Fibroblast of villous mesenchyme (primary cell): Measurements from ENCODE around the gene ADAM11. TPM values are rescaled to one million over a fixed set of nuclear protein-coding genes. Genes with fewer than 3 reads are reported as not detected.

Experiments
- DNase-seq: peaks from one replicate; pipeline ENCODE4 v3.0.0-alpha.2; 2010; ENCODE audit warnings: low read depth
- H3K4me3 ChIP-seq: 2 replicates; pipeline ENCODE4 v1.5.1; 2011; ENCODE audit warnings: low read depth, mild to moderate bottlenecking, low read length
- total RNA-seq: library from RNA; depleted of rRNA; stranded (reverse); fragments of >200 nt; gene quantifications from 2 replicates; pipeline ENCODE4 v1.2.3, GENCODE V29; 2012
- TF ChIP-seq, protein P1 (sequence below): IDR thresholded peaks from 2 replicates; pipeline ENCODE4 v1.5.1; 2012; ENCODE audit warnings: low read depth, mild to moderate bottlenecking, low read length; ENCODE audit not compliant: insufficient read depth

The ADAM11 gene
- total RNA-seq, 1 donor = 0.43 TPM

DNA sequence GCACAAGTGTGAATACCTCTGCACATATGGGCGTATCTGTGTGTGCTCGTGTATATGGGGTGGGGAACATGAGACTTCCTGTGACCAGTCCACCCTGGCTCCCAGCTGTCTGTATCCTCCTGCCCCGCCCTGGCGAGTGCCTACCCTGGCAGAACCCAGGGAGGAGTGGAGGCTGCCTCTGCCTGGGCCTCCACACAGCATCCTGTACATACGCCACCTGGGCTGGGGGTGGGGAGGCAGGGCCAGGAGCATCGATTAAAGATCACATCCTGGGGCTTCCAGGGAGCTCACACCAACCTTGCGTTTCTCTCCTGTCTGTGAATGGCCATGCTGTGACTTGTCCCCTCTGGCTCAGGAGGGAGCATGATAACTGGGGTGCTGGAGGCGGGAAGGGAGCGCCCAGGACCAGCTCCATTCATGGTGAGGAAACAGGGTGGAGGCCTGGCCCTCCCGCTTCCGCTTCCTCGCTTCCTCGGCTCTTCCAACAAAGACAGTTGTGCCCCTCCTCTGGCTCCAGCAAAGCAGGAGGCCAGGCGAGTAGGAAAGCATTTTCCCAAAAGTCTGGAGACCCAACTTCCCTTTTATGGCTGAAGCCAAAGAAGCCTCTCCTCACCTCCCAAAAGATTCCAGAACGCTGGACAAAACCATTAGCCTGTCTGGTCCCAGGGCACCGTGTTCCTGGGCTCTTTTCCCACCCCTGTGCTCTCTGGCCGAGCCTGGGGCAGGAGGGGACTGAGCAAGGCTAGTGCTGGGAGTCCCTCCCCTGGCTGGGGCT, 22.9 kb downstream of the ADAM11 start:
- TF ChIP-seq, protein P1, sequence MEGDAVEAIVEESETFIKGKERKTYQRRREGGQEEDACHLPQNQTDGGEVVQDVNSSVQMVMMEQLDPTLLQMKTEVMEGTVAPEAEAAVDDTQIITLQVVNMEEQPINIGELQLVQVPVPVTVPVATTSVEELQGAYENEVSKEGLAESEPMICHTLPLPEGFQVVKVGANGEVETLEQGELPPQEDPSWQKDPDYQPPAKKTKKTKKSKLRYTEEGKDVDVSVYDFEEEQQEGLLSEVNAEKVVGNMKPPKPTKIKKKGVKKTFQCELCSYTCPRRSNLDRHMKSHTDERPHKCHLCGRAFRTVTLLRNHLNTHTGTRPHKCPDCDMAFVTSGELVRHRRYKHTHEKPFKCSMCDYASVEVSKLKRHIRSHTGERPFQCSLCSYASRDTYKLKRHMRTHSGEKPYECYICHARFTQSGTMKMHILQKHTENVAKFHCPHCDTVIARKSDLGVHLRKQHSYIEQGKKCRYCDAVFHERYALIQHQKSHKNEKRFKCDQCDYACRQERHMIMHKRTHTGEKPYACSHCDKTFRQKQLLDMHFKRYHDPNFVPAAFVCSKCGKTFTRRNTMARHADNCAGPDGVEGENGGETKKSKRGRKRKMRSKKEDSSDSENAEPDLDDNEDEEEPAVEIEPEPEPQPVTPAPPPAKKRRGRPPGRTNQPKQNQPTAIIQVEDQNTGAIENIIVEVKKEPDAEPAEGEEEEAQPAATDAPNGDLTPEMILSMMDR = no peak
- no peak overlapping the region for H3K4me3 ChIP-seq
- DNase-seq = no peak

DNA sequence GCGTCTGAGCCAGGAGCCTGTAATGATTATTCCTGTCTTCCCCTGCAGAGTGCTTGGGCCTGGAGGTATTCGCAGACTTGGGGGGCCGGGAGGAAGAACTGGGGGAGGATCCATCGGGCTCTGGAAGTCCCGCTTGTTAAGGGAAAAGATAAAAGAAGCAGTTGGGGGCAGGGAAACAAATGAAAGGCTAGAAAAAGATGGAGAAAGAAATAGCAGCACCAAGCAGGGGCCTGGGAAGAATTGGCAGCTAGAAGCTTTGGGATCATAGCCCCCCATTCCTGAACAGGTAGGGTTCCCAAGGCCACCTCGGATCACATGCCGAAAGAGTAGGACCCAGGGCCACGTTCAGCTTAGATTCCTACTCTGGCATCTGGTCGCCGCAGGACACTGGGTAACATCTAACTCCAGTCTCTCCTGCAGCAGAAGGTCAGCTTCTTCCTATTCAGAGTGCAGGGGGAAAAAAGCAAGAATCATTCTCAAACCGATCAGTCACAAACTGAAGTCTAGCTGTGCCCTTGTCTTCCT, 23.6 kb downstream of the ADAM11 start:
- TF ChIP-seq, protein P1 = no peak
- DNase-seq = no peak
- no peak overlapping the region for H3K4me3 ChIP-seq

DNA sequence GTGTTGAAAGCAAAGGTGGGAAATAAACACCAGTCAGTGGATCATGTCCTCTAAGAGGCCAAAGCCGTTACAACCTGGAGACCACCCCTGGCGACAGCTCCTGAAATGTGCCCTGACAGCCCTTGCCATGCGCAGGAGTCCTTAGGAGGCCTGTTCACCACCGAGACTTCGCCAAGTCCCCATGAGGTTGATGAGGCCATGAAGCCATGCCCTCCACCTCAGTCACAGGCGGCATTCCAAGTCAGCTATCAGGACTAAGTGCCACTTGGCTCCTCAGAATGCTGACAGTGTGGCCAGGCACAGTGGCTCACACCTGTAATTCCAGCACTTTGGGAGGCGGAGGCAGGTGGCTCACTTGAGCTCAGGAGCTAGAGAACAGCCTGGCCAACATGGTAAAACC, 27.1 kb downstream of the ADAM11 start:
- no peak overlapping the region for H3K4me3 ChIP-seq
- no peak for DNase-seq
- TF ChIP-seq, protein P1 = no peak

DNA sequence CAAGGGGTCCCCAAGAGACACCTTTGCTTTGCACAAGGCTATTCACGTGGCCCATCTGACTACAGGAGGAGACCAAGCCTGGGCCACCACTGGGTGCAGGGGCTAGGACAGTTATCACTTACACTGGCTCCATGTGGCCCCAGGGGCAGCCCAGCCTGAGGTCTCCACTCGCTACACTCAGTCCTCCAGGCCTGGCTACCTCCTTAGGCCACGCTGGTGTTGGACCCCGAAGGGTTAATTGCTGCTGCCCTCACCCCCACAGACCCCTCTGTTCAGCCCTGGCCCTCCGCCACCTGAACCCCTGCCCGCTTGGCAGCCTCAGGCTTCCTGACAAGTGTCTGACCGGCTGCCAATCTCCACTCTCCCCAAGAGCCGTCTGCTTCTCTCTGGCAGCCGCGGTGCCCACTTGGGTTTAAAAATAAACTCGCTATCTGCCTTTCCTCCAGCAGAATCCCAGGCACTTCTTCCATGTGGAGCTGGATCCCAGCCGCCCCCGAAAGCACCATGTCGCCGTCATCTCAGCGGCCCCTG, 27.8 kb downstream of the ADAM11 start:
- DNase-seq = no peak
- no peak overlapping the region for H3K4me3 ChIP-seq
- TF ChIP-seq, protein P1 = no peak

DNA sequence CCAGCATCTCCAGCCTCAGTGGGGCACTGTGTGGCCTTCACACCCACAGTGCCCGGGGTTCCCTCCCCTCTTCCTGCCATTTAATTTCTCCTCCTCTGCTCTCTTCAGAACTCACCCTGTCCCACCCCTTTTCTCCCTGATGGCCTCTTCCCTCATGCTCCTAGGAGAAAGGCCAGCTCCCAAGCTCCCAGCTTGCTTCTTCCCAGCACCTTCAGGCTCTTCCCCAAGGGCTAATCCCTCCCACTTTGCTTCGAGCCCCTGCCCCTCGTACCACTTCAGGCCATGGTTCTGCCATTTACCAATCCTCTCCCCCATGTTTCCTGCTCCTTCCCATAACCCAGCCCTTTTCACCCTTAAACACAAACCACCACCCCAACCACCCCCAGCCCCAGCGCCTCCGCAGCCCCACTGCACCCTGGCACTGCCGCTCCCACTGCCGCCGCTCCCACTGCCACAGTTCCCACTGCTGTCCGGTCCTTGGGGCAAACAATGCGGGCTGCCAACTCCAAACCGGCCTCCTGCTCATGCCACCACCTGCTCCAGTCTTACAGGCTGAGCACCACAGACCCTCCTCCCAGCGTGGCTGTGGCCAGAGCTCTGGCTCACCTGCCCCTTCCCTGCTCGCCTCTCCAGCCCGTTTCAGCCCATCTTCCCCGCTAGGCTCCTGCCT, 28.6 kb downstream of the ADAM11 start:
- no peak overlapping the region for H3K4me3 ChIP-seq
- no peak for DNase-seq
- TF ChIP-seq, protein P1 = no peak

DNA sequence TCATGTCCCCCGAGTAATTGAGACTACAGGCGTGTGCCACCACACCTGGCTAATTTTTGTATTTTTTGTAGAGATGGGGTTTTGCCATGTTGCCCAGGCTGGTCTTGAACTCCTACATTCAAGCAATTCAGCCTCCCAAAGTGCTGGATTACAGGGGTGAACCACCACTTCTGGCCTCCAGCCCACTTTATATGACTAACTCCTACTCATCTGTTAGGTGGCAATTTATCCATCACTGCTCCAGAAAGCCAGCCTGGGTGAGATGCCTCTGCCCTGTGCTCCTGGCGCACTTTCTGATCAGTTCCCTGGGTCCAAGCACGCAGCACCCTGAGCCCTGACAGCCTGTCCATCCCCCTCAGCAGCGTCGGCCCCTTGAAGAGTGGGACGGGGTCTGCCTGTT, 29.4 kb downstream of the ADAM11 start:
- no peak overlapping the region for H3K4me3 ChIP-seq
- TF ChIP-seq, protein P1 = no peak
- DNase-seq = no peak
